ENCODE results near the gene USP8.
A peak's percentile ranks its signal among the peaks of the same experiment; 100 is the strongest.

- TF ChIP-seq EZH2 (IDR thresholded peaks at IDR 0.05; ENCODE audit: borderline replicate concordance, insufficient read depth, low read length, poor library complexity, severe bottlenecking) (no peak), CTCF (IDR thresholded peaks at IDR 0.05; ENCODE audit: poor library complexity, severe bottlenecking) (no peak), RAD21 (conservative IDR thresholded peaks at IDR 0.05) (peak; percentile 30), SMC3 (conservative IDR thresholded peaks at IDR 0.05; ENCODE audit: poor library complexity) (peak; percentile 12), REST (IDR thresholded peaks at IDR 0.05; ENCODE audit: borderline replicate concordance) (peak; percentile 65), EP300 (conservative IDR thresholded peaks at IDR 0.05; ENCODE audit: poor library complexity, severe bottlenecking) (peak; percentile 50), POLR2AphosphoS5 (IDR thresholded peaks at IDR 0.05) (peak; percentile 94)
These were observed at the start of gene USP8 for GRCh38 chr15:50424066-50424890.
